OCI-LY1 (cell line): ENCODE data around the gene CACNA1H.

Source experiments
- H2AFZ ChIP-seq: fragments of 200-600 bp; sonication (generic), shearing (Covaris generic); 2 replicates; pipeline ENCODE4 v1.6.0; 2014; ENCODE audit warnings: antibody characterized with exemption, mild to moderate bottlenecking, low read length
- H3F3A ChIP-seq: fragments of 200-600 bp; sonication (generic), shearing (Covaris generic); 2 replicates; pipeline ENCODE4 v1.6.0; 2014; ENCODE audit warnings: mild to moderate bottlenecking, antibody characterized with exemption, low read length, moderate library complexity; ENCODE audit not compliant: insufficient read depth
- H3K27ac ChIP-seq: fragments of 200-600 bp; sonication (generic); 2 replicates; pipeline ENCODE4 v1.5.1; 2014; ENCODE audit warnings: low read length, mixed run types, mild to moderate bottlenecking, low read depth; ENCODE audit not compliant: poor library complexity, severe bottlenecking
- H3K27me3 ChIP-seq: fragments of 200-600 bp; sonication (generic); 2 replicates; pipeline ENCODE4 v1.6.0; 2014; ENCODE audit warnings: antibody characterized with exemption, mild to moderate bottlenecking, low read length, moderate library complexity; ENCODE audit not compliant: insufficient read depth
- H3K36me3 ChIP-seq: fragments of 200-600 bp; sonication (generic); 2 replicates; pipeline ENCODE4 v1.6.1; 2014; ENCODE audit warnings: mild to moderate bottlenecking, antibody characterized with exemption, low read length, moderate library complexity, mixed read lengths; ENCODE audit not compliant: insufficient read depth
- H3K4me1 ChIP-seq: fragments of 200-600 bp; sonication (generic); 2 replicates; pipeline ENCODE4 v1.5.1; 2014; ENCODE audit warnings: mild to moderate bottlenecking, low read length, moderate library complexity; ENCODE audit not compliant: insufficient read depth, severe bottlenecking
- H3K4me2 ChIP-seq: fragments of 200-600 bp; sonication (generic), shearing (Covaris generic); 2 replicates; pipeline ENCODE4 v1.6.1; 2014; ENCODE audit warnings: low read length
- H3K4me3 ChIP-seq: fragments of 200-600 bp; sonication (generic); 2 replicates; pipeline ENCODE4 v1.5.1; 2014; ENCODE audit warnings: low read length, low read depth, mild to moderate bottlenecking, mixed read lengths; ENCODE audit not compliant: poor library complexity, severe bottlenecking
- H3K79me2 ChIP-seq: fragments of 200-600 bp; shearing (Covaris generic); 2 replicates; pipeline ENCODE4 v1.6.1; 2016; ENCODE audit warnings: mixed run types, low read length, mixed read lengths; ENCODE audit not compliant: insufficient read depth
- H3K9ac ChIP-seq: fragments of 200-600 bp; sonication (generic), shearing (Covaris generic); 2 replicates; pipeline ENCODE4 v1.6.1; 2014; ENCODE audit warnings: mild to moderate bottlenecking, low read length, mixed read lengths
- H3K9me2 ChIP-seq: fragments of 200-600 bp; sonication (generic), shearing (Covaris generic); 2 replicates; pipeline ENCODE4 v1.6.1; 2014; ENCODE audit warnings: low read depth, mild to moderate bottlenecking, low read length, mixed read lengths
- H3K9me3 ChIP-seq: fragments of 200-600 bp; shearing (Covaris generic); 2 replicates; pipeline ENCODE4 v1.6.1; 2014; ENCODE audit warnings: low read length, mixed read lengths
- H4K20me1 ChIP-seq: fragments of 200-600 bp; sonication (generic), shearing (Covaris generic); 2 replicates; pipeline ENCODE4 v1.6.0; 2016; ENCODE audit warnings: mild to moderate bottlenecking, low read length; ENCODE audit not compliant: insufficient read depth
- CTCF ChIP-seq: fragments of 200-600 bp; sonication (generic), shearing (Covaris generic); IDR thresholded peaks from 2 replicates; pipeline ENCODE4 v1.5.1; 2017; ENCODE audit warnings: mild to moderate bottlenecking, antibody characterized with exemption, low read length, moderate library complexity, mixed read lengths
- EZH2 ChIP-seq: fragments of 200-600 bp; sonication (generic), shearing (Covaris generic); IDR thresholded peaks from 2 replicates; pipeline ENCODE4 v1.8.0; 2017; ENCODE audit warnings: borderline replicate concordance, mixed run types, mild to moderate bottlenecking, antibody characterized with exemption, low read length, moderate library complexity, mixed read lengths

Gene CACNA1H

GRCh38 chr16:1217526-1217925 is 64.6 kb downstream of the CACNA1H start:
- H3K4me3 ChIP-seq: no peak overlapping the region
- no peak overlapping the region for H3K27ac ChIP-seq
- TF ChIP-seq CTCF: no peak
- no peak for TF ChIP-seq EZH2
- no peaks in the 10 kb centered on the region for H3K9me2 ChIP-seq
- no peaks in the 10 kb centered on the region for H3K27me3 ChIP-seq
- no peaks in the 10 kb centered on the region for H3F3A ChIP-seq
- H3K4me1 ChIP-seq: no peaks in the 10 kb centered on the region
- H3K9ac ChIP-seq: no peak overlapping the region
- no peaks in the 10 kb centered on the region for H4K20me1 ChIP-seq
- no peaks in the 10 kb centered on the region for H3K9me3 ChIP-seq
- no peaks in the 10 kb centered on the region for H3K79me2 ChIP-seq
- H2AFZ ChIP-seq: no peak overlapping the region
- H3K4me2 ChIP-seq: no peak overlapping the region
- no peaks in the 10 kb centered on the region for H3K36me3 ChIP-seq

- H3F3A ChIP-seq: no peaks in the 10 kb centered on the region
- no peak for TF ChIP-seq CTCF
- no peak for TF ChIP-seq EZH2
- H3K9ac ChIP-seq: no peak overlapping the region
- H3K36me3 ChIP-seq: no peaks in the 10 kb centered on the region
- no peaks in the 10 kb centered on the region for H3K4me1 ChIP-seq
- H4K20me1 ChIP-seq: no peaks in the 10 kb centered on the region
- H2AFZ ChIP-seq: no peak overlapping the region
- no peaks in the 10 kb centered on the region for H3K79me2 ChIP-seq
- no peak overlapping the region for H3K4me2 ChIP-seq
- no peak overlapping the region for H3K27ac ChIP-seq
- no peaks in the 10 kb centered on the region for H3K9me3 ChIP-seq
- no peaks in the 10 kb centered on the region for H3K27me3 ChIP-seq
- no peaks in the 10 kb centered on the region for H3K9me2 ChIP-seq
- H3K4me3 ChIP-seq: no peak overlapping the region
Observed at GRCh38 chr16:1218061-1218929, 65.4 kb downstream of the CACNA1H start.

- no peaks in the 10 kb centered on the region for H3K27me3 ChIP-seq
- H3K9ac ChIP-seq: no peak overlapping the region
Observed at GRCh38 chr16:1218930-1219611, 66.2 kb downstream of the CACNA1H start.

More at GRCh38 chr16:1218930-1219611, 66.2 kb downstream of the CACNA1H start:
- no peak overlapping the region for H3K4me2 ChIP-seq
- no peaks in the 10 kb centered on the region for H3K4me1 ChIP-seq
- no peaks in the 10 kb centered on the region for H3K9me2 ChIP-seq
- no peaks in the 10 kb centered on the region for H3F3A ChIP-seq
- no peaks in the 10 kb centered on the region for H3K9me3 ChIP-seq
- TF ChIP-seq EZH2 (no peak), CTCF (no peak)
- H3K4me3 ChIP-seq: no peak overlapping the region
- H2AFZ ChIP-seq: no peak overlapping the region
- H3K79me2 ChIP-seq: no peaks in the 10 kb centered on the region
- H3K27ac ChIP-seq: no peak overlapping the region
- no peaks in the 10 kb centered on the region for H4K20me1 ChIP-seq
- no peaks in the 10 kb centered on the region for H3K36me3 ChIP-seq
